ENCODE results near the gene OLFML1.

The OLFML1 gene

DNA sequence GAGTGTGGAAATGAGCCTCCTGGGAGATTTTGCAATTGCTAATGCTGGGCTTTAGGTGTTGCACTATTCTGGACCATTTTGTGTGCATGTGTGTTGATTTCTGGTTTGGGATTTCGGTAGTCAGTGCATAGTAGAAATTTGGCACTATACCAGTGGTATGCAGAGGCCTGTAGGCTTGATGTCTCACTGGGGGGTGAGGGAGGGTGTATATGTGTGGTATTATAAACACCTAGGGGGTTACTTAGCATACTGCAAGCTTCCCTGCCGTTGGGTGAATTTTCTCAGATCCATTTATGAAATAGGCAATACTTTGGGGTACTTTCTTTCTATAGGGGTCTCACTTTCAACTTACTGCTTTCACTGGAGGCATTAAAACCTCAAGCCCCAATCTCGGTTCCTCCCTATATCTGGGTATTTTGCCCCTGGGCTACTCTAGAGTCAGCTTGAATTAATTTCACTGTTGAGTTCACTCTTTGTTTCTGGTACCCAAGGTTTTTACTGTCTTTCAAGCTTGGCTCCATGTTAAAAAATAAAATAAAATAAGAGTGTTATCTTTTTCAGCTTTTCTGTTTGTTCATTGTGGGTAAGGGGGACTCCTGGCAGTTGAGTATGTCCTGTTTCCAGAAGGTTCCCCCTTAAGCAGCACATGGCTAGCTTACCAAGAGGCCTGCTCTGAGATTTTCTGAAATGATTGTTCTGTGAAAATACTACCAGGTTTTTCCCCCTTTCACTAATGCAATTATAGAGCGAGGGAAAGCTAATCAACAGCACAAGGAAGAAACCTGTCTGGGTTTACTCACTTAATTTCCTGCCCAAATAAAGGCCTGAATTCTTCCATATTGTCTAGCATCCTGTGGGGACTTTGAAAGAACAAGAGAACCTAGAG, 74.3 kb downstream of the OLFML1 start:
- no peak for DNase-seq (ENCODE audit: low read depth, low spot score)

Measured in brain pericyte (primary cell).